ENCODE results near the gene SDHB. TPM values are rescaled to one million over a fixed set of nuclear protein-coding genes. Genes with fewer than 3 reads are reported as not detected.

Gene SDHB
- total RNA-seq, 2 donors from 2014 or later: 38.9 to 59.4 TPM

- Histone ChIP-seq H3K27me3 (no peaks in the 10 kb centered on the region), H3K9me3 (no peaks in the 10 kb centered on the region), H3K4me1 (no peaks in the 10 kb centered on the region), H3K36me3 (replicated peaks in 1 of 2; ENCODE audit: insufficient read depth in 1 of 2, low read depth in 2 of 2) (peaks cover 9 to 19% of the 10 kb centered on the region in 2 donors), H3K27ac (no peak overlapping the region), H3K4me3 (no peak overlapping the region)
- no peak for TF ChIP-seq POLR2A (IDR thresholded peaks at IDR 0.05)
- TF ChIP-seq CTCF (IDR thresholded peaks at IDR 0.05): no peak
- intact Hi-C loops (cut with DNase I): no loop called here
- DNase-seq (no peak), ATAC-seq (no peak)
- 93% methylated on average over 12 of the region's 12 CpGs; no CpG with 5 or more reads in 1 of the 2 donors for WGBS, 2 donors
Measured at GRCh38 chr1:16992102-16992501, 61.7 kb downstream of the SDHB start.

- DNase-seq: no peak
- Histone ChIP-seq H3K9me3 (no peaks in the 10 kb centered on the region), H3K4me3 (no peak overlapping the region), H3K36me3 (replicated peaks in 1 of 2; ENCODE audit: insufficient read depth in 1 of 2, low read depth in 2 of 2) (peaks cover 9 to 19% of the 10 kb centered on the region in 2 donors), H3K4me1 (no peaks in the 10 kb centered on the region), H3K27me3 (no peaks in the 10 kb centered on the region), H3K27ac (no peak overlapping the region)
- intact Hi-C loops (cut with DNase I): no loop called here
- no peak for ATAC-seq
- WGBS, 2 donors: 93 to 100% methylated on average over 1 to 12 of the region's 12 CpGs
- no peak for TF ChIP-seq POLR2A (IDR thresholded peaks at IDR 0.05)
- no peak for TF ChIP-seq CTCF (IDR thresholded peaks at IDR 0.05)
Measured at GRCh38 chr1:16991571-16991970, 62.3 kb downstream of the SDHB start.

- H3K27ac ChIP-seq: no peak overlapping the region
- intact Hi-C loops (cut with DNase I): no loop called here
- WGBS, 2 donors: 92 to 95% methylated on average over 17 to 22 of the region's 22 CpGs
- no peak overlapping the region for H3K4me3 ChIP-seq
- H3K9me3 ChIP-seq: no peaks in the 10 kb centered on the region
- no peak for DNase-seq
- TF ChIP-seq CTCF (IDR thresholded peaks at IDR 0.05) (no peak), POLR2A (IDR thresholded peaks at IDR 0.05) (no peak)
- H3K4me1 ChIP-seq: no peaks in the 10 kb centered on the region
- peaks cover 9 to 11% of the 10 kb centered on the region in 2 donors for H3K36me3 ChIP-seq (replicated peaks in 1 of 2; ENCODE audit: insufficient read depth in 1 of 2, low read depth in 2 of 2)
- no peak for ATAC-seq
- H3K27me3 ChIP-seq: no peaks in the 10 kb centered on the region
Measured at GRCh38 chr1:16989676-16990391, 64.0 kb downstream of the SDHB start.

- H3K27me3 ChIP-seq: no peaks in the 10 kb centered on the region
- TF ChIP-seq CTCF (IDR thresholded peaks at IDR 0.05): no peak
- no peak for TF ChIP-seq POLR2A (IDR thresholded peaks at IDR 0.05)
- no peak for DNase-seq
- H3K27ac ChIP-seq: no peak overlapping the region
- H3K9me3 ChIP-seq: no peaks in the 10 kb centered on the region
- intact Hi-C loops (cut with DNase I): no loop called here
- peaks cover 9 to 11% of the 10 kb centered on the region in 2 donors for H3K36me3 ChIP-seq (replicated peaks in 1 of 2; ENCODE audit: insufficient read depth in 1 of 2, low read depth in 2 of 2)
- no peak overlapping the region for H3K4me3 ChIP-seq
- no peak for ATAC-seq
- no peaks in the 10 kb centered on the region for H3K4me1 ChIP-seq
- 90 to 97% methylated on average over 7 to 10 of the region's 13 CpGs for WGBS, 2 donors
Measured at GRCh38 chr1:16988210-16988609, 65.6 kb downstream of the SDHB start.

GRCh38 chr1:16986962-16987361 lies 66.9 kb downstream of the SDHB start:
- Histone ChIP-seq H3K4me1 (no peaks in the 10 kb centered on the region), H3K4me3 (no peak overlapping the region), H3K36me3 (replicated peaks in 1 of 2; ENCODE audit: insufficient read depth in 1 of 2, low read depth in 2 of 2) (peaks cover 9 to 11% of the 10 kb centered on the region in 2 donors), H3K27me3 (no peaks in the 10 kb centered on the region), H3K9me3 (no peaks in the 10 kb centered on the region), H3K27ac (no peak overlapping the region)
- WGBS, 2 donors: 81 to 100% methylated on average over 4 to 14 of the region's 16 CpGs
- TF ChIP-seq CTCF (IDR thresholded peaks at IDR 0.05): peak in 1 of 7 experiments; percentile 6
- TF ChIP-seq POLR2A (IDR thresholded peaks at IDR 0.05): no peak
- no peak for DNase-seq
- ATAC-seq: no peak
- intact Hi-C loops (cut with DNase I): no loop called here

Data from body of pancreas (tissue), 4 donors.